GM12875 (cell line): ENCODE data around the gene ABCA8.
A peak's percentile ranks its signal among the peaks of the same experiment; 100 is the strongest.
"Not testable (repeated sequence)": the region's sequence is repeated elsewhere in the genome, so short reads cannot be mapped to it uniquely, and the experiment has no call there.

Experiments used
- H3K4me3 ChIP-seq: one replicate; pipeline ENCODE4 v1.5.1; 2011; ENCODE audit warnings: low read depth, low read length, control low read depth
- CTCF ChIP-seq: IDR thresholded peaks from 2 replicates; pipeline ENCODE4 v1.5.1; 2011; ENCODE audit warnings: low read depth, mild to moderate bottlenecking, control low read depth, inconsistent platforms, low read length, moderate library complexity, borderline replicate concordance; ENCODE audit not compliant: insufficient read depth

Gene ABCA8

DNA sequence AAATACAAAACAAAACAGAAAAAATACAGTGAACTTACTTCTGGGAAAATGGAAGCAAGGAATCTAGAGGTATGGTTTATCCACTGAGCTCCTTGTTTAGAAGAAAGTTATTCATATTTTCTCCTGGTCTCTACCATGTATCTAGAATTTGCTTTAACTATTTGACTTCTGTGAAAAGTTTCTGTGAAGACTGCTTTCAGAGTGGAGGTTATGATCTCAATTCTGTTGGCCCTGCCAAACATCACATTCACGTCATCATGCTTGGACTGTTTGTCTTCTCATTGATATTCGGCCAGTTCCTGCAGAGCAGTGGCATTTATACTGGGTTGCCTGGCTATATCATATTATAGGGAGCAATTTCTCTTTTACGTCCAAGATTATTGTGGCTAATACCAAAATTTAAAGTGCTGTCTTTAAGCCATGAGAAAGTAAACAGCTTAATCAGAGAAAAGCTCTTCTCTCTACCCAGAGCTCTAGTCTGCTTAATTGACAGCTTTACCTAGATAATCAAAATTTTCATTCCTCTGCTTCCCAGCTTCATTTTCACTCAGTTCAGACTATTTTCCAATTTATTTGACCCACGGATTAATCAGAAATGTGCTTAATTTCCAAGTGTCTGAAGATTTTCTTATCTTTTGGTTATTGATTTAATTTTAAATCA lies at the start of gene ABCA8:
Gene ABCA8 (minus strand): TSS at position 212 of the 661 bp plus-strand sequence. CDS start 13,358 bp downstream, outside the sequence.
- no peak for TF ChIP-seq CTCF
- H3K4me3 ChIP-seq: no peak within 1 kb of the TSS

DNA sequence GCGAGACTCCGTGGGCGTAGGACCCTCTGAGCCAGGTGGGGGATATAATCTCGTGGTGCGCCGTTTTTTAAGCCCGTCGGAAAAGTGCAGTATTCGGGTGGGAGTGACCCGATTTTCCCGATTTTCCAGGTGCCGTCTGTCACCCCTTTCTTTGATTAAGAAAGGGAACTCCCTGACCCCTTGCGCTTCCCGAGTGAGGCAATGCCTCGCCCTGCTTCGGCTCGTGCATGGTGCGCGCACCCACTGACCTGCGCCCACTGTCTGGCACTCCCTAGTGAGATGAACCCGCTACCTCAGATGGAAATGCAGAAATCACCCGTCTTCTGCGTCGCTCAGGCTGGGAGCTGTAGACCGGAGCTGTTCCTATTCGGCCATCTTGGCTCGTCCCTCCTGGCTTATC lies 49.6 kb upstream of the ABCA8 start:
- not testable (repeated sequence) for H3K4me3 ChIP-seq

DNA sequence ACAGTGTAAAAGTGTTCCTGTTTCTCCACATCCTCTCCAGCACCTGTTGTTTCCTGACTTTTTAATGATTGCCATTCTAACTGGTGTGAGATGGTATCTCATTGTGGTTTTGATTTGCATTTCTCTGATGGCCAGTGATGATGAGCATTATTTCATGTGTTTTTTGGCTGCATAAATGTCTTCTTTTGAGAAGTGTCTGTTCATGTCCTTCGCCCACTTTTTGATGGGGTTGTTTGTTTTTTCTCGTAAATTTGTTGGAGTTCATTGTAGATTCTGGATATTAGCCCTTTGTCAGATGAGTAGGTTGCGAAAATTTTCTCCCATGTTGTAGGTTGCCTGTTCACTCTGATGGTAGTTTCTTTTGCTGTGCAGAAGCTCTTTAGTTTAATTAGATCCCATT lies 44.6 kb upstream of the ABCA8 start:
- not testable (repeated sequence) for H3K4me3 ChIP-seq

- no peak for TF ChIP-seq CTCF
- no peak overlapping the region for H3K4me3 ChIP-seq
Observed at GRCh38 chr17:68993112-68993511, 37.9 kb upstream of the ABCA8 start.

GRCh38 chr17:68987966-68988365 lies 32.8 kb upstream of the ABCA8 start:
- no peak overlapping the region for H3K4me3 ChIP-seq
- TF ChIP-seq CTCF: no peak

GRCh38 chr17:68981288-68981687 lies 26.1 kb upstream of the ABCA8 start:
- TF ChIP-seq CTCF: no peak
- no peak overlapping the region for H3K4me3 ChIP-seq

GRCh38 chr17:68973098-68973846 lies 18.1 kb upstream of the ABCA8 start:
- TF ChIP-seq CTCF: no peak
- no peak overlapping the region for H3K4me3 ChIP-seq

GRCh38 chr17:68972119-68972704 lies 17.0 kb upstream of the ABCA8 start:
- no peak overlapping the region for H3K4me3 ChIP-seq
- peak; percentile 26; the same call in 1 of the 2 replicates for TF ChIP-seq CTCF
